OCI-LY3 (cell line): ENCODE results near the gene ENTPD2.

ENCODE experiments used
- H2AFZ ChIP-seq: fragments of 200-600, 300-600 bp; shearing (Covaris generic); 2 replicates; pipeline ENCODE4 v1.6.0; 2014; ENCODE audit warnings: antibody characterized with exemption, low read depth, low read length
- H3K27ac ChIP-seq: fragments of 200-600, 300-600 bp; sonication (generic); 2 replicates; pipeline ENCODE4 v1.5.1; 2014; ENCODE audit warnings: mild to moderate bottlenecking, low read length, moderate library complexity, mixed read lengths
- H3K27me3 ChIP-seq: fragments of 200-600, 300-600 bp; sonication (generic); 2 replicates; pipeline ENCODE4 v1.6.1; 2014; ENCODE audit warnings: low read depth, low read length, mixed read lengths
- H3K36me3 ChIP-seq: fragments of 200-600, 300-600 bp; sonication (generic); replicated peaks from 2 replicates; pipeline ENCODE3; 2014; ENCODE audit warnings: low read depth, low read length, mixed read lengths
- H3K4me1 ChIP-seq: fragments of 300-600, 200-600 bp; sonication (generic); 2 replicates; pipeline ENCODE4 v1.6.1; 2014; ENCODE audit warnings: low read length, mixed read lengths
- H3K4me2 ChIP-seq: fragments of 200-600, 300-600 bp; sonication (generic); 2 replicates; pipeline ENCODE4 v1.6.1; 2014; ENCODE audit warnings: low read length, mixed read lengths
- H3K4me3 ChIP-seq: fragments of 300-600, 200-600 bp; sonication (generic); 2 replicates; pipeline ENCODE4 v1.5.1; 2014; ENCODE audit warnings: antibody characterized with exemption, mild to moderate bottlenecking, low read length, moderate library complexity
- H3K79me2 ChIP-seq: fragments of 300-600, 200-600 bp; shearing (Covaris generic); 2 replicates; pipeline ENCODE4 v1.6.1; 2014; ENCODE audit warnings: mild to moderate bottlenecking, low read length, mixed read lengths
- H3K9ac ChIP-seq: fragments of 300-600, 200-600 bp; shearing (Covaris generic); 2 replicates; pipeline ENCODE4 v1.6.0; 2014; ENCODE audit warnings: mild to moderate bottlenecking, low read length, moderate library complexity
- H3K9me3 ChIP-seq: fragments of 200-600, 300-600 bp; shearing (Covaris generic); 2 replicates; pipeline ENCODE4 v1.6.1; 2014; ENCODE audit warnings: low read length, mixed read lengths; ENCODE audit not compliant: insufficient read depth
- H4K20me1 ChIP-seq: fragments of 200-600, 300-600 bp; sonication (generic); 2 replicates; pipeline ENCODE4 v1.6.1; 2016; ENCODE audit warnings: low read length, mixed read lengths; ENCODE audit not compliant: insufficient read depth
- EZH2phosphoT487 ChIP-seq: fragments of 200-600 bp; shearing (Covaris generic); IDR thresholded peaks from 2 replicates; pipeline ENCODE4 v1.6.1; 2018; ENCODE audit warnings: antibody characterized with exemption, mixed run types, low read depth
- TF ChIP-seq, protein P1 (sequence below): fragments of 200-600, 300-600 bp; sonication (generic); IDR thresholded peaks from 2 replicates; pipeline ENCODE4 v1.5.1; 2014; ENCODE audit warnings: antibody characterized with exemption, low read length, low read depth

Gene ENTPD2

DNA sequence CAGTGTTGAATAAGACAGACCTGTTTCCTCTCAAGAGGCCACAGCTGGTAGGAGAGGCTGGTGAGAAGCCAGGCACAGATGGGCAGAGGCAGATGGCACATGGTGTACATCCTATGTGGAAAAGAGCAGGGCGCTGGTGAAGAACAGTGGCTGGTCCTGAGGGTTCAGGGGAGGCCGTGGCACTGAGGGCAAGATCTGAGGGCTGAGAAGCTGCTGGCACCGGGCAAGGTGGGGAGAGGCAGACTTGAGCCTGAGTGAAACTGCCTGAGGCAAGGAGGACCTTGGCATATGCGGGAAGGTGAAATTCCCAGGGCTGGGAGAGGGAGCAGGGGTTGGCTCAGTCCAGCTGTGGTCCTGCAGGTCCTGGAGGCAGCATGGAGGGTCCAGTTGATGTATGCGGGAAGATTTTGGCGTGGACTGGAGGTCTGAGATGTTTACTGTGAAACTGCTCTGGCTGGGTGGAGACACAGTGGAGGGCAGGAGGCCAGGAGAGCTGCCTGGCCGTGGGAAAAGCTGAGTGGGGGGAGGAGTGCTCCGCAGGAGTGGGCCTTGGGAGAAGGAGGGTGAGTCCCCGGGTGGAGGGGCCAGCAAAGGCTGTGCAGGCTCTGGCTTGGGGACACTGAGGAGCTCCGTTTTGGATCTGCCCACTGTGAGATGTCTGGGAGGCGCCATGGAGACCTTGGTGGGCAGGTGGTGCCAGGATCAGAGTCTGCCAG lies 35.5 kb upstream of the ENTPD2 start:
- no peaks in the 10 kb centered on the region for H4K20me1 ChIP-seq
- H3K36me3 ChIP-seq: peaks cover 18% of the 10 kb centered on the region
- H3K9ac ChIP-seq: no peak overlapping the region
- no peaks in the 10 kb centered on the region for H3K9me3 ChIP-seq
- H3K4me2 ChIP-seq: no peak overlapping the region
- TF ChIP-seq, protein P1, sequence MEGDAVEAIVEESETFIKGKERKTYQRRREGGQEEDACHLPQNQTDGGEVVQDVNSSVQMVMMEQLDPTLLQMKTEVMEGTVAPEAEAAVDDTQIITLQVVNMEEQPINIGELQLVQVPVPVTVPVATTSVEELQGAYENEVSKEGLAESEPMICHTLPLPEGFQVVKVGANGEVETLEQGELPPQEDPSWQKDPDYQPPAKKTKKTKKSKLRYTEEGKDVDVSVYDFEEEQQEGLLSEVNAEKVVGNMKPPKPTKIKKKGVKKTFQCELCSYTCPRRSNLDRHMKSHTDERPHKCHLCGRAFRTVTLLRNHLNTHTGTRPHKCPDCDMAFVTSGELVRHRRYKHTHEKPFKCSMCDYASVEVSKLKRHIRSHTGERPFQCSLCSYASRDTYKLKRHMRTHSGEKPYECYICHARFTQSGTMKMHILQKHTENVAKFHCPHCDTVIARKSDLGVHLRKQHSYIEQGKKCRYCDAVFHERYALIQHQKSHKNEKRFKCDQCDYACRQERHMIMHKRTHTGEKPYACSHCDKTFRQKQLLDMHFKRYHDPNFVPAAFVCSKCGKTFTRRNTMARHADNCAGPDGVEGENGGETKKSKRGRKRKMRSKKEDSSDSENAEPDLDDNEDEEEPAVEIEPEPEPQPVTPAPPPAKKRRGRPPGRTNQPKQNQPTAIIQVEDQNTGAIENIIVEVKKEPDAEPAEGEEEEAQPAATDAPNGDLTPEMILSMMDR: no peak
- TF ChIP-seq EZH2phosphoT487: no peak
- no peak overlapping the region for H3K27ac ChIP-seq
- no peaks in the 10 kb centered on the region for H3K27me3 ChIP-seq
- peaks cover 14% of the 10 kb centered on the region for H3K79me2 ChIP-seq
- H3K4me1 ChIP-seq: peaks cover 28% of the 10 kb centered on the region
- no peak overlapping the region for H2AFZ ChIP-seq
- no peak overlapping the region for H3K4me3 ChIP-seq

DNA sequence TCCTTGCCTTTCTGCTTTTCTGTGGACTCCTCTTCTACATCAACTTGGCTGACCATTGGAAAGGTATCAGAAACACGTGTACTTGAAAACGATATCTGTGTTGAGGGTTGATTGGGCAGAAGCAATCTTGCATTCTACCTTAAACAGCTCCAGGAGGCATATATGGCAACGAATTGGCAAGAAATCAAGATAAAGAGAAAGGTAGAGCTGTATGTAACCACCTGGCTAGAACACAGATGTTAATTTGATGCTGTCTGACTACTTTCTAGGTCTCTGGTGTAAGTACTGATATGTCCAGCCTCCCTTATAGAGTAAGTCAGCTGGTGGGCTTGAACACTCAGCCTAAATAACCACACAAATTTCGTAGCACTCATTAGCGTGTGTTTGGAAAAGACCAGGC lies 34.3 kb upstream of the ENTPD2 start:
- Histone ChIP-seq H3K27ac (no peak overlapping the region), H3K9me3 (no peaks in the 10 kb centered on the region), H3K4me2 (peak overlapping the region; percentile 96), H4K20me1 (peaks cover 3% of the 10 kb centered on the region; the same call in 1 of the 2 replicates), H3K4me3 (peak overlapping the region; percentile 87), H3K27me3 (no peaks in the 10 kb centered on the region), H3K36me3 (peaks cover 20% of the 10 kb centered on the region), H2AFZ (no peak overlapping the region), H3K79me2 (peaks cover 14% of the 10 kb centered on the region), H3K9ac (peak overlapping the region; percentile 86; the same call in 1 of the 2 replicates), H3K4me1 (peaks cover 41% of the 10 kb centered on the region)
- TF ChIP-seq, protein P1: no peak
- TF ChIP-seq EZH2phosphoT487: no peak

DNA sequence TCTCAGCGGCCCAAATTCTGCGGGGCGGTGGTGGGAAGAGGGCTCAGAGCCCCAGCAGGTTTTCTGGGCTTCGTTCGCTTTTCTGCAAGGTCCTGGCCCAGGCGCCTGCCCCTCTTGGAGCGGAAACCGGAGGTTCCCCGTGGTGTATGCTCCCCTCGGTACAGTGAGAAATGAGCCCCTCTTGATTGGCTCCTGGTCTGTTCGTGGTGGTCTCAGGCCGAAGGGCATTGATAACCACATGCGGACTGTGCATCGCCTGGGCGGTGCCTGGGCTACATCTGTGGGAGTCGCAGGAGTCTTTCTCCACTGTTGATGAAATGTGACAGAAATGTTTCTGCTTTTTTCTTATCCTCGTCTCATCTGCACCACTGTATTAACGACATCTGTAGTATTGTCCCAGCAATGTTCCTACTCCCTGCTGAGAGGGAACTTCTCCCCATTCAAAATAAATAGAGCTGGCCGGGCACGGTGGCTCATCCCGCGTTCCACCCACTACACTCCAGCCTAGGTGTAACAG lies 33.6 kb upstream of the ENTPD2 start:
- H3K36me3 ChIP-seq: peaks cover 23% of the 10 kb centered on the region
- peaks cover 6% of the 10 kb centered on the region; the same call in 1 of the 2 replicates for H4K20me1 ChIP-seq
- TF ChIP-seq, protein P1: no peak
- no peak for TF ChIP-seq EZH2phosphoT487
- H3K27ac ChIP-seq: peak overlapping the region; percentile 69
- peak overlapping the region; percentile 86 for H3K9ac ChIP-seq
- H2AFZ ChIP-seq: peak overlapping the region; percentile 55
- no peaks in the 10 kb centered on the region for H3K27me3 ChIP-seq
- H3K9me3 ChIP-seq: no peaks in the 10 kb centered on the region
- peak overlapping the region; percentile 96 for H3K4me2 ChIP-seq
- H3K79me2 ChIP-seq: peaks cover 14% of the 10 kb centered on the region
- H3K4me1 ChIP-seq: peaks cover 45% of the 10 kb centered on the region
- peak overlapping the region; percentile 87 for H3K4me3 ChIP-seq

- Histone ChIP-seq H3K79me2 (peaks cover 14% of the 10 kb centered on the region), H4K20me1 (peaks cover 7% of the 10 kb centered on the region; the same call in 1 of the 2 replicates), H3K27me3 (no peaks in the 10 kb centered on the region), H3K4me3 (peak within 1 kb of the TSS; percentile 87), H3K36me3 (peaks cover 25% of the 10 kb centered on the region), H3K4me2 (peak within 1 kb of the TSS; percentile 96), H3K9me3 (no peaks in the 10 kb centered on the region), H2AFZ (peak within 1 kb of the TSS; percentile 55), H3K27ac (peak within 1 kb of the TSS; percentile 73), H3K4me1 (peaks cover 45% of the 10 kb centered on the region), H3K9ac (peak within 1 kb of the TSS; percentile 90)
- no peak for TF ChIP-seq EZH2phosphoT487
- TF ChIP-seq, protein P1: no peak
Observed at GRCh38 chr9:137086531-137087408, 32.9 kb upstream of the ENTPD2 start, which contains the start of gene MAN1B1. TSS of gene MAN1B1 (plus strand) at chr9:137086985. CDS start at chr9:137087000, 15 bp downstream.
